Neural cell (in vitro differentiated cells): ENCODE results near the gene DUSP22. TPM values are rescaled to one million over a fixed set of nuclear protein-coding genes. Genes with fewer than 3 reads are reported as not detected.

Experiments
- H2AFZ ChIP-seq: fragments of 200-600, 300-800 bp; sonication (generic), shearing (Covaris generic); 2 replicates; pipeline ENCODE4 v1.6.0; 2014; ENCODE audit warnings: low read depth, mild to moderate bottlenecking, antibody characterized with exemption, low read length, moderate library complexity
- H3F3A ChIP-seq: fragments of 200-600 bp; shearing (Covaris generic); 2 replicates; pipeline ENCODE4 v1.6.1; 2016; ENCODE audit warnings: mild to moderate bottlenecking, moderate library complexity, mixed read lengths, antibody characterized with exemption, low read length; ENCODE audit not compliant: insufficient read depth, poor library complexity, severe bottlenecking
- H3K27ac ChIP-seq: fragments of 200-600, 300-800 bp; sonication (generic), shearing (Covaris generic); 2 replicates; pipeline ENCODE4 v1.5.1; 2014; ENCODE audit warnings: mild to moderate bottlenecking, low read length, moderate library complexity
- H3K27me3 ChIP-seq: fragments of 300-800, 200-600 bp; sonication (generic), shearing (Covaris generic); 2 replicates; pipeline ENCODE4 v1.6.0; 2014; ENCODE audit warnings: mild to moderate bottlenecking, low read depth, low read length, moderate library complexity; ENCODE audit not compliant: insufficient read depth
- H3K36me3 ChIP-seq: fragments of 300-800, 200-600 bp; sonication (generic), shearing (Covaris generic); 2 replicates; pipeline ENCODE4 v1.5.1; 2014; ENCODE audit warnings: mild to moderate bottlenecking, antibody characterized with exemption, low read length, moderate library complexity; ENCODE audit not compliant: insufficient read depth
- H3K4me2 ChIP-seq: fragments of 300-800, 200-600 bp; sonication (generic), shearing (Covaris generic); 2 replicates; pipeline ENCODE4 v1.6.0; 2014; ENCODE audit warnings: mild to moderate bottlenecking, low read length
- H3K4me3 ChIP-seq: fragments of 300-800, 200-600 bp; sonication (generic), shearing (Covaris generic); 2 replicates; pipeline ENCODE4 v1.5.1; 2014; ENCODE audit warnings: mild to moderate bottlenecking, low read length, moderate library complexity
- H3K79me2 ChIP-seq: fragments of 200-600 bp; shearing (Covaris generic); replicated peaks from 2 replicates; pipeline ENCODE4 v1.6.0; 2014; ENCODE audit warnings: mild to moderate bottlenecking, low read length, moderate library complexity; ENCODE audit not compliant: insufficient read depth
- H3K9ac ChIP-seq: fragments of 300-800, 200-600 bp; sonication (generic), shearing (Covaris generic); 2 replicates; pipeline ENCODE4 v1.6.1; 2016; ENCODE audit warnings: mild to moderate bottlenecking, low read length, mixed read lengths
- H3K9me2 ChIP-seq: fragments of 200-600 bp; shearing (Covaris generic); 2 replicates; pipeline ENCODE4 v1.6.1; 2016; ENCODE audit warnings: mild to moderate bottlenecking, low read length, mixed read lengths; ENCODE audit not compliant: insufficient read depth
- H3K9me3 ChIP-seq: fragments of 200-600, 300-800 bp; sonication (generic), shearing (Covaris generic); 2 replicates; pipeline ENCODE4 v1.6.1; 2016; ENCODE audit warnings: mild to moderate bottlenecking, mixed run types, low read length, moderate library complexity, mixed read lengths
- H4K20me1 ChIP-seq: fragments of 200-600 bp; shearing (Covaris generic); 2 replicates; pipeline ENCODE4 v1.6.1; 2016; ENCODE audit warnings: mild to moderate bottlenecking, mixed run types; ENCODE audit not compliant: insufficient read depth
- CTCF ChIP-seq: fragments of 450-650 bp; IDR thresholded peaks from 2 replicates; pipeline ENCODE4 v1.5.1; 2014; ENCODE audit warnings: antibody characterized with exemption, mild to moderate bottlenecking, moderate library complexity; ENCODE audit not compliant: poor library complexity, severe bottlenecking
- EP300 ChIP-seq: fragments of 450-650 bp; conservative IDR thresholded peaks from 2 replicates; pipeline ENCODE4 v1.6.1; 2014; ENCODE audit warnings: antibody characterized with exemption, mild to moderate bottlenecking, moderate library complexity; ENCODE audit not compliant: poor library complexity, severe bottlenecking
- EZH2 ChIP-seq: fragments of 200-600, 300-800 bp; shearing (Covaris generic), sonication (generic); IDR thresholded peaks from 2 replicates; pipeline ENCODE4 v1.6.1; 2014; ENCODE audit warnings: antibody characterized with exemption, low read length, borderline replicate concordance, mild to moderate bottlenecking; ENCODE audit not compliant: insufficient read depth, poor library complexity, severe bottlenecking
- MXI1 ChIP-seq: fragments of 450-650 bp; conservative IDR thresholded peaks from 2 replicates; pipeline ENCODE4 v1.6.1; 2014; ENCODE audit warnings: antibody characterized with exemption, mild to moderate bottlenecking; ENCODE audit not compliant: poor library complexity, severe bottlenecking
- POLR2AphosphoS5 ChIP-seq: IDR thresholded peaks from 2 replicates; pipeline ENCODE4 v1.6.1; 2012
- RAD21 ChIP-seq: fragments of 450-650 bp; conservative IDR thresholded peaks from 2 replicates; pipeline ENCODE4 v1.6.1; 2014; ENCODE audit warnings: antibody characterized with exemption, mild to moderate bottlenecking, moderate library complexity
- REST ChIP-seq: IDR thresholded peaks from 2 replicates; pipeline ENCODE4 v1.6.1; 2012; ENCODE audit warnings: borderline replicate concordance
- SMC3 ChIP-seq: fragments of 450-650 bp; conservative IDR thresholded peaks from 2 replicates; pipeline ENCODE4 v1.6.1; 2014; ENCODE audit warnings: antibody characterized with exemption, mild to moderate bottlenecking, moderate library complexity; ENCODE audit not compliant: poor library complexity
- TAF1 ChIP-seq: IDR thresholded peaks from 2 replicates; pipeline ENCODE4 v1.6.1; 2012; ENCODE audit warnings: low read depth
- polyA plus RNA-seq: library from polyadenylated mRNA; depleted of rRNA; stranded (reverse); fragments of >200 nt; gene quantifications from 2 replicates; pipeline ENCODE4 v1.2.3, GENCODE V29; 2014

DUSP22 gene
- polyA plus RNA-seq, 1 donor from 2014 or later = 24.9 TPM

- Histone ChIP-seq H3K9ac (no peak overlapping the region), H3K27me3 (peaks cover 38% of the 10 kb centered on the region)
These were observed 94.5 kb downstream of the DUSP22 start for GRCh38 chr6:386688-387266.

GRCh38 chr6:387293-387741 is 95.0 kb downstream of the DUSP22 start:
- H3K27me3 ChIP-seq = peaks cover 43% of the 10 kb centered on the region
- H3K9me2 ChIP-seq = no peaks in the 10 kb centered on the region
- no peaks in the 10 kb centered on the region for H4K20me1 ChIP-seq
- no peak overlapping the region for H2AFZ ChIP-seq
- H3F3A ChIP-seq = no peaks in the 10 kb centered on the region
- no peak overlapping the region for H3K9ac ChIP-seq
- H3K4me2 ChIP-seq = no peak overlapping the region
- H3K9me3 ChIP-seq = no peaks in the 10 kb centered on the region
- H3K36me3 ChIP-seq = no peaks in the 10 kb centered on the region
- H3K27ac ChIP-seq = no peak overlapping the region
- H3K79me2 ChIP-seq = no peaks in the 10 kb centered on the region
- H3K4me3 ChIP-seq = no peak overlapping the region
- no peak for TF ChIP-seq MXI1
- no peak for TF ChIP-seq POLR2AphosphoS5
- TF ChIP-seq TAF1 = no peak
- no peak for TF ChIP-seq CTCF
- TF ChIP-seq EZH2 = no peak
- TF ChIP-seq RAD21 = no peak

More at GRCh38 chr6:386688-387266, 94.5 kb downstream of the DUSP22 start:
- no peaks in the 10 kb centered on the region for H3K79me2 ChIP-seq
- no peaks in the 10 kb centered on the region for H3K9me3 ChIP-seq
- H4K20me1 ChIP-seq = no peaks in the 10 kb centered on the region
- H3K9me2 ChIP-seq = no peaks in the 10 kb centered on the region
- H3F3A ChIP-seq = no peaks in the 10 kb centered on the region
- H3K36me3 ChIP-seq = no peaks in the 10 kb centered on the region
- no peak overlapping the region for H3K27ac ChIP-seq
- H3K4me2 ChIP-seq = no peak overlapping the region
- H2AFZ ChIP-seq = no peak overlapping the region
- no peak for TF ChIP-seq MXI1
- TF ChIP-seq EP300 = no peak
- TF ChIP-seq REST = no peak
- no peak for TF ChIP-seq RAD21
- no peak for TF ChIP-seq SMC3
- TF ChIP-seq POLR2AphosphoS5 = no peak
- no peak for TF ChIP-seq EZH2
- TF ChIP-seq TAF1 = no peak
- TF ChIP-seq CTCF = no peak
- H3K4me3 ChIP-seq = no peak overlapping the region
